Stimulated activated CD8-positive, alpha-beta memory T cell treated with anti-CD3 and anti-CD28 coated beads, Interleukin-15, amount 100 ng/mL, for 48 hours (primary cell): ENCODE data around the gene NT5C.
A peak's percentile ranks its signal among the peaks of the same experiment; 100 is the strongest.

ENCODE experiments used
- DNase-seq, 2 donors: peaks; one replicate each; pipeline ENCODE4 v3.0.0-alpha.2; 2020; ENCODE audit warnings: low read depth in 2 of 2

The NT5C gene

DNA sequence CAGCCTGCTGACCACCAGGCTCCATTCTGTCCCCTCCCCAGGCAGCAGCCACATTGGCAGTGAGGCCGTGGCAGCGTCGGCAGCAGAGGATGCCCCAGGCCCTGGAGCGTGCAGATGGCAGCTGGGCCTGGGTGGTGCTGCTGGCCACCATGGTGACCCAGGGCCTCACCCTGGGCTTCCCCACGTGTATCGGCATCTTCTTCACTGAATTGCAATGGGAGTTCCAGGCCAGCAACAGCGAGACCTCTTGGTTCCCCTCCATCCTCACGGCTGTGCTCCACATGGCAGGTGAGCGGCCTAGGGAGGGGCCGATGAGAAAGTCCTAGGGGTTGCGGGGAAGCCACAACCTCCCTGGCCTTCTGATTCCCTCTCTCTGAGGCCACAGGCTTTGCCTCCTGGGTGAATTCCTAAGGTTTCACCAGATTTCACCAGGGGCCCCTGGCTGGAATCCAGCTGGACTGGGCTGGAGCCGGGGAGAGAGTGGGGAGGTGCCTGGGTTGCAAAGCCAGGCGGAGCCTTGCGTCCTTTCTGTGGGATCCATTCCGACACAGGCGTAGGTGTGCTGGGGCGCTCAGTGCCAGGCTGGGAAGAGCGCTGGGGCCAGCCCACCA is 37.9 kb downstream of the NT5C start:
- no peak for DNase-seq

- no peak for DNase-seq
Measured at GRCh38 chr17:75091855-75092327, 39.7 kb downstream of the NT5C start.

- no peak for DNase-seq
Measured at GRCh38 chr17:75090871-75091854, 40.4 kb downstream of the NT5C start.

GRCh38 chr17:75088465-75089417 is 42.8 kb downstream of the NT5C start:
- no peak for DNase-seq

GRCh38 chr17:75087558-75088453 is 43.7 kb downstream of the NT5C start, which contains the start of gene SLC16A5:
Gene SLC16A5 (plus strand): TSS chr17:75087954. CDS start chr17:75093637, 5,683 bp downstream.
- DNase-seq, result peak in 1 of 2 donors; percentile 15

GRCh38 chr17:75087182-75087557 is 44.4 kb downstream of the NT5C start:
- DNase-seq, result no peak

DNA sequence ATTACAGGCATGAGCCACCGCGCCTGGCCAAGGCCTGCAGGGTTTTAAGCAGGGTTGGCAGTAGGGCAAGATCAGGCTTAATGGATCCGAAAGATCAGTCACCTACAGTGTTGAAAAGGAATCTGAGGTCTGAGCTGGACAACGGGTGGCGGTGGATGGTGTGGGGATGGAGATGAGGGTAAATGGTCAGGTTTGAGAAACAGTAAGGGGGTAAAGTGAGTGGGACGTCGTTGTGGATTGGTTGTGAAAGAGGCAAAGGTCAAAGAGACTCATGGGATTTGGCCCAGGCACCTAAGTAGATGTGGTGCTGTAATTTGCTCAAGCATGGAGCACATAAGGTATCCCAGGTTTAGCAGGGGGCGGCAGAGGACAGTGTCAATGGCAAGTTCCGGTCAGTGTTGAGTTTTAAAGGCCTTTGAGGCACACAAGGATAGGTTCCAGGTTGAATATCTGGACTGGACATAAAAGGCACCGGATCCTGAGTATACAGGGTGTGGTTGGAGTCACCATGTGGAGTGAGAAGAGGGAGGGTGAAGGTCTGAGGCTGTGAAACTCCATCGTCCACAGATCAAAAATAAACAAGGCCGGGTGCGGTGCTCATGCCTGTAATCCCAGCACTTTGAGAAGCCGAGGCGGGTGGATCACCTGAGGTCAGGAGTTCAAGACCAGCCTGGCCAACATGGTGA is 44.9 kb downstream of the NT5C start:
- DNase-seq, result no peak

DNA sequence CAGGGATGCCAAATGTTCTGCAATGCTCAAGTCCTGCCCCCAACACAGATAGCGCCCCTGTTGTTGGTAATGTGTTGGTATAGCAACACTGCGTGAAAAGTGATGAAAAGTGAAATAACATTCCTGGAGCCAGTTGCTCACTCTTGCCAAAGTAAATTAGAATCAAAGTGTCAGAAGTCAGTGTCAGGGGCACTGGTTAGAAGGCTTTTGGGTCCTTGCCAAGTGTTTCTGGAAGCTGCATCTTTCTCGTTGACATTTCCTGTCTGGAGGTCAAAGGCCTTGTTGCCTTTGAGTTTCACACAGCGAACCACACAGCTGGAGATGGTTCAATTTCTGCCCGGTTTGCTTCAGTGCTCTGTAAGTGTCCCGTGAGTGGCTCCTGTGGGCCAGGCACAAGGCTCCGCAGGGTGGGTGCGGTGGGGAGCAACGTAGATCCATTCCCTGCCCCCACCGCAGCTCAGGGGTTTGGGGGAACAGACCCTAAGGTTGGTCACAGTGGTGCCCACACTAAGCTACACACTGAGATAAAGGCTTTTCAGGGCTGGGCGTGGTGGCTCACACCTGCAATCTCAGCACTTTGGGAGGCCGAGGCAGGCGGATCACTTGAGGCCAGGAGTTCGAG is 47.4 kb downstream of the NT5C start:
- no peak for DNase-seq

DNA sequence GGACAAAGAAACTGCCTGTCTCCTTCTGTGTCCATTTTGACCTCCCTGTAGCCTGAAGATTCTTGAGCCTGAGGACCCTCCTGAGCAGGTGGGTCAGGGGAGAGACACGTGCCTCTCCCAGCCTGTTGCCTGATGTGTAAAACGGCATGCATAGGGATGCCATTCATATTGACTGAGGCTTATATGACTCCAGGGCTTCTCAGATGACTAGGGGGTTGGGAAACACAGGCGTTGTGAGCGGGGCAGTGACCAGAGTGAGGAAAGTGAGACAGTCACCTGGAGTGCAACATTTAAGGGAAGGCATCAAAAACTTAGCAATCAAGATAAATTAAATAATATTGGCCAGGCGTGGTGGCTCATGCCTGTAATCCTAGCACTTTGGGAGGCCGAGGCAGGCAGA is 48.9 kb downstream of the NT5C start:
- no peak for DNase-seq

DNA sequence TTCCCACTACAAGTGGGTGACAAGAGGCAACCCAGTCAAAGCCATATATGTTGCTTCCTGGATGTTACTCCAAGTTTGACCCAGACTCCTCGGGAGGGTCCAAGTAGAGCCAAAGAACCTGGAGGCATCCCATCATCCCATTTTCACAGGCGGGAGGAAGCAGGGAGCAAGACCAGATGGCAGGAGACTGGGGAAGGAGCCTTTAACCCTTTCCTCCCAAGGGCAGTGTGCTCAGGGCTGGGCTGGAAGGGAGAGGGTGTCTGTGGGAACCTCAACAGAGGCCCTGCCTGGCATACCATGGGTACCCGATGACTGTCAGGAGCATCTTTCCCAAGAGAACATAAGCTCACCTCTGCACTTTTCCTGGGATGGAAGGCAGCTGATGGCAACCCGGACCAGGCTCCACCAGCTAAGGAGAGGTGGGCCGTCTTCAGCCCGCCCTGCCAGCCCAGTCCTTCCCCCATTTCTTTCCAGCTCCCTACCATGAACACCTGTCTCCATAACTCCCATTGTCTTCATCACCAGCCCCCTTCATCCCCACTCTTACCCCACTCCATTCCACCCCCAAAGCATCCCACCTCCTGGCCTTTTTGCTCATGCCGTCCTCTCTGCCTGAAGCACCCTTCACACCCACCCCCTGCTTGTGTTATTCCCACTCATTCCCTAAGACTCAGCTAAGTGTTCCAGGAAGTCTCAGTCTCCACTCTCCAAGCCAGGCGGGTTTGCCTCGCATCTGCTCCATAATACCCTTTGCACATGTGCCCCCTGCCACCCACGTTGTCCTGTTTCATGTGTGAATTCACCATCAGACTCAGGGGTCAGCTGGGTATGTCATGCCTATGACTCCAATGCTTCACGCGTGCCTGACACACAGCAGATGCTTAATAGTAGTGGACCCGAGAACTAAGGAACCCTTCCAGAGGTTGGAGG is 49.7 kb downstream of the NT5C start:
- DNase-seq, result no peak
